A673 (cell line): ENCODE results near the gene MAP2K5.

Source experiments
- EZH2 ChIP-seq: fragments of 200-600 bp; sonication (generic); IDR thresholded peaks from 2 replicates; pipeline ENCODE4 v1.6.1; 2017; ENCODE audit warnings: borderline replicate concordance, low read depth, mild to moderate bottlenecking, mixed read lengths, antibody characterized with exemption, low read length; ENCODE audit not compliant: poor library complexity, severe bottlenecking
- TF ChIP-seq, protein P1 (sequence below): fragments of 300-800, 200-600 bp; sonication (generic); conservative IDR thresholded peaks from 2 replicates; pipeline ENCODE4 v1.5.1; 2017; ENCODE audit warnings: low read depth, mild to moderate bottlenecking, antibody characterized with exemption, low read length, moderate library complexity, mixed read lengths

DNA sequence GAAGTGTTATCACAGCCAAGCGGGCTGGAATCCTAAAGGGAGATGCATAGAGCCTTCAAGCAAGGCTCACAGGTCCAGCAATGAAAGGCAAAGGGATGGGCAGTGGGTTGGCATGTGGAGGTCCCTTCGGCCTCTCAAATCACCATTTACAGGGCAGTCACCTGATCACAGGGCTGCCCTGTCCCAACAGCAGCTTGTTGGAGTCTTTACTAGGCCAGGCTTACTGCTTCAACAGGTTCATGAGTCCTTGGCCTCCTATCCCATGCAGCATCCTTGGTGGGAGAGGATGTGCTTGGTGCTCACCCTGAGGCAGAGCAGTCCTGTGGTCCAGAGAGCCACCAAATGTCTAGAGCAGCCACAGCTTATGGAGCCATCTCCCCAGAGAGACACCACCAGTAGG lies 258.6 kb downstream of the MAP2K5 start:
- TF ChIP-seq, protein P1, sequence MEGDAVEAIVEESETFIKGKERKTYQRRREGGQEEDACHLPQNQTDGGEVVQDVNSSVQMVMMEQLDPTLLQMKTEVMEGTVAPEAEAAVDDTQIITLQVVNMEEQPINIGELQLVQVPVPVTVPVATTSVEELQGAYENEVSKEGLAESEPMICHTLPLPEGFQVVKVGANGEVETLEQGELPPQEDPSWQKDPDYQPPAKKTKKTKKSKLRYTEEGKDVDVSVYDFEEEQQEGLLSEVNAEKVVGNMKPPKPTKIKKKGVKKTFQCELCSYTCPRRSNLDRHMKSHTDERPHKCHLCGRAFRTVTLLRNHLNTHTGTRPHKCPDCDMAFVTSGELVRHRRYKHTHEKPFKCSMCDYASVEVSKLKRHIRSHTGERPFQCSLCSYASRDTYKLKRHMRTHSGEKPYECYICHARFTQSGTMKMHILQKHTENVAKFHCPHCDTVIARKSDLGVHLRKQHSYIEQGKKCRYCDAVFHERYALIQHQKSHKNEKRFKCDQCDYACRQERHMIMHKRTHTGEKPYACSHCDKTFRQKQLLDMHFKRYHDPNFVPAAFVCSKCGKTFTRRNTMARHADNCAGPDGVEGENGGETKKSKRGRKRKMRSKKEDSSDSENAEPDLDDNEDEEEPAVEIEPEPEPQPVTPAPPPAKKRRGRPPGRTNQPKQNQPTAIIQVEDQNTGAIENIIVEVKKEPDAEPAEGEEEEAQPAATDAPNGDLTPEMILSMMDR = no peak
- TF ChIP-seq EZH2 = no peak
